Hepatocyte (in vitro differentiated cells): ENCODE measurements around the gene PRMT7.

ENCODE experiments used
- EZH2 ChIP-seq: fragments of 200-600 bp; sonication (generic); IDR thresholded peaks from 2 replicates; pipeline ENCODE4 v1.6.1; 2016; ENCODE audit warnings: antibody characterized with exemption, mild to moderate bottlenecking, borderline replicate concordance
- TF ChIP-seq, protein P1 (sequence below): fragments of 200-600 bp; sonication (generic); IDR thresholded peaks from 2 replicates; pipeline ENCODE4 v1.5.1; 2016; ENCODE audit warnings: antibody characterized with exemption, mild to moderate bottlenecking; ENCODE audit not compliant: poor library complexity

DNA sequence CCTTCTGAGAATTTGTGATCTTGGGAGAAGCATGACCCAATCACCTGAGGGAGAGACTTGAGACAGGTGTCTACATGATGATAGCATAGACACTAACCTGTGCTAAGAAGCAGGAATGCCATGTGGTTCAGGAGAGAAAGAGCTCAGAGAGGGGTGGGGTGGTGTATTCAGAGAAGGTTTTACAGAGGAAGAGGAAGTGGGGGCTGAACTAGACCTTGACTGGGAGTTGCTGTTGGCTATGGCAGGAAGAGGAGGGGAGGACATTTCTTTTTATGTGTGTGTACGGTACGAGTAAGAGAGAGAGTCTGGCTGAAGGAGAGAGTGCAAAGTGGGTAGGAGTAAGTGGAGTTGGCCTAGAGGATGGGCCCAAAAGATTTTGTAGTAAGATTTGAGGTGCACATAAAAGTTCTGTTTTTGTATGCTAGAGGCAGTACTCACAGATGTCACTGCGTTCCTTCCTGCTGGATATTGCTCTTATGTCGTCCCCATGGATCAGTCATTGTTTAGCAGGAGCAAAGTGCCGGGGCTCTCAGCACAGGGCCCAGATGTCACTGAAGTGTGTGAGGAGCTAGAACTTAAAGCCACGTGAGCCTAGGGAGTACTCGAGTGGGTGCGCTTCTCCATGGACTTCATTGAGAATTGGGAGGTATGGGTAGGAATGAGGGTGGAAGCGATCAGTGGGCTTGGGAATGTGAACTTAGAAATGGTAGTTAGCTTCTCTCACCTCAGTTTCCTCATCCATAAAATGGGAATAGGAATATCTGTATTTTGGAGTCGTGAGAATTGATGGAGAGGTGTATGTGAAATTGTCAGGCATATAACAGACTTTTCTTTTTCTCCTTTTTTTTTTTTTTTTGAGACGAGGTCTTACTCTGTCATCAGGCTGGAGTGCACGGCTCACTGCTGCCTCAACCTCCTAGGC, 24.4 kb upstream of the PRMT7 start:
- TF ChIP-seq, protein P1, sequence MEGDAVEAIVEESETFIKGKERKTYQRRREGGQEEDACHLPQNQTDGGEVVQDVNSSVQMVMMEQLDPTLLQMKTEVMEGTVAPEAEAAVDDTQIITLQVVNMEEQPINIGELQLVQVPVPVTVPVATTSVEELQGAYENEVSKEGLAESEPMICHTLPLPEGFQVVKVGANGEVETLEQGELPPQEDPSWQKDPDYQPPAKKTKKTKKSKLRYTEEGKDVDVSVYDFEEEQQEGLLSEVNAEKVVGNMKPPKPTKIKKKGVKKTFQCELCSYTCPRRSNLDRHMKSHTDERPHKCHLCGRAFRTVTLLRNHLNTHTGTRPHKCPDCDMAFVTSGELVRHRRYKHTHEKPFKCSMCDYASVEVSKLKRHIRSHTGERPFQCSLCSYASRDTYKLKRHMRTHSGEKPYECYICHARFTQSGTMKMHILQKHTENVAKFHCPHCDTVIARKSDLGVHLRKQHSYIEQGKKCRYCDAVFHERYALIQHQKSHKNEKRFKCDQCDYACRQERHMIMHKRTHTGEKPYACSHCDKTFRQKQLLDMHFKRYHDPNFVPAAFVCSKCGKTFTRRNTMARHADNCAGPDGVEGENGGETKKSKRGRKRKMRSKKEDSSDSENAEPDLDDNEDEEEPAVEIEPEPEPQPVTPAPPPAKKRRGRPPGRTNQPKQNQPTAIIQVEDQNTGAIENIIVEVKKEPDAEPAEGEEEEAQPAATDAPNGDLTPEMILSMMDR, result no peak
- TF ChIP-seq EZH2, result no peak
